Activated naive CD4-positive, alpha-beta T cell treated with Interleukin-2 at 50 U/mL for 16 hours (primary cell): ENCODE measurements around the gene PRDX5.

Experiments
- DNase-seq: peaks from one replicate; pipeline ENCODE4 v3.0.0-alpha.2; 2020

The PRDX5 gene

DNA sequence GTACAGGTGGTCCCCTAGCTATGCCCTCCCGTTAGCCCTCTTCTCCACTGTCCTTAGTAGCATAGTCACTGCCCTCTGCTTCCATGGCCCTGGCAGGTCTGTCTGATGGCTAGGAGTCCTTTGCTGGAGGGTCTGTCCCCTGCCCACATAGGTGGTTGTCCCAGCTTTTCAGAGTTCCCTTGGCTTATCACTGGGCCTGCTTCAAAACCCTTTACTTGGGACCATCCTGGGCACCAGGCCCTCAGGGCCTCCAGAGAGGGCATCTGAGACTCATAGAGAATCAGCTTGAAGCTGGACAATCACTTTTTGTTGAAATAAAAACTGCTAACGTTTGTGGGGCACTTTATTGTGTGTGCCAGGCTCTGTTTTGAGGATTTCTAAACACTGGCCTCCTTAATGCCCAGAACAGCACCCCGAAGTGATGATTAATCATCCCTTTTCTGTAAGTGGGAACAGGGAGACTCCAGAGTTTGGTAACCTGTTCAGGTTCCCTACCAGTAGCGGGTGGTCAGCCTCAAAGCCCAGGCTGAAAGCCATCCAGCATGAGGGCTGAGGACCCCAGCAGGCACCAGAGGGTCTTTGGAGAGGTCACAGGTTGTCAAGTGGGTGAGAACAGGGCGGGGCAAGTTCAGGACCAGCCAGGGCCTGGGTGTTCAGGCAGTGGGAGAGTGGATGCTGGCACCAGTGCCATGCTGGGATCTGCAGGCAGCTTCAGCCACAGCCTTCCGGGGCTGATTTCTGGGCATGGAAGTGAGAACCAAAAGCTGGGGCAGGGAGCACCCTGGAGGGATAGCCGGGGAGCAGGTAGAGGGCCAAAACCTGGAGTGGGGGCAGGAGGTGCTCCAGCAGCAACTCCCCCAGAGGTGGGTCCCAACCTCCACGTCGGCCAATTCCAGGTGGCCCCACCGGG lies 27.3 kb upstream of the PRDX5 start:
- DNase-seq: no peak

DNA sequence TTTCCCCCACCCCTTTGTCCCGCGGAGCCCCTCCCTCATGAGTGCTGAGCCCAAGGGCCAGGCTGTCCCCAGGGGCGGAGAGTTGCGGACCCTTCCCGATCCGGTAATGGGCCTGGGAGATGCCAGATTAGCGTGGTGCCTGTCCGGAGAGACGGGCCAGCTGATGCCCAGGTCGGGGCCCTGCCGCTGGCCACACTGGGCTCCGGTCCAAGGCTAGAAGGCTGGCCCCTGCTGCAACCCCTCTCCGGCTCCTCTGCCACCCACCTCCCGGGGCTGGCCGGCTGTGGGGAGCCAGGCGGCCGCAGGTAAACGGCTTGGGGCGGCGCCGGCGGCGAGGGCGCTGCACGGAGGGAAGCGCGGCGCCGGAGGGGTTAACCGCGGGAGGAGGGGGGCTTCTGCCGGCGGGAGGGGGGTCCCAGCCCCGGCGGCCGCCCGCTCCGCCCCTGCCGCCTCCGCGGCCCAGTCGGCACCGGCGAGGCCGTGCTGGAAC lies 26.6 kb upstream of the PRDX5 start, which contains the start of gene KCNK4:
TSS of gene KCNK4 (plus strand) at position 41 of the 490 bp plus-strand sequence. CDS start 1,717 bp downstream, outside the sequence.
- DNase-seq: no peak

- peak; percentile 22 for DNase-seq
These were observed 26.0 kb upstream of the PRDX5 start for GRCh38 chr11:64291752-64292459.

DNA sequence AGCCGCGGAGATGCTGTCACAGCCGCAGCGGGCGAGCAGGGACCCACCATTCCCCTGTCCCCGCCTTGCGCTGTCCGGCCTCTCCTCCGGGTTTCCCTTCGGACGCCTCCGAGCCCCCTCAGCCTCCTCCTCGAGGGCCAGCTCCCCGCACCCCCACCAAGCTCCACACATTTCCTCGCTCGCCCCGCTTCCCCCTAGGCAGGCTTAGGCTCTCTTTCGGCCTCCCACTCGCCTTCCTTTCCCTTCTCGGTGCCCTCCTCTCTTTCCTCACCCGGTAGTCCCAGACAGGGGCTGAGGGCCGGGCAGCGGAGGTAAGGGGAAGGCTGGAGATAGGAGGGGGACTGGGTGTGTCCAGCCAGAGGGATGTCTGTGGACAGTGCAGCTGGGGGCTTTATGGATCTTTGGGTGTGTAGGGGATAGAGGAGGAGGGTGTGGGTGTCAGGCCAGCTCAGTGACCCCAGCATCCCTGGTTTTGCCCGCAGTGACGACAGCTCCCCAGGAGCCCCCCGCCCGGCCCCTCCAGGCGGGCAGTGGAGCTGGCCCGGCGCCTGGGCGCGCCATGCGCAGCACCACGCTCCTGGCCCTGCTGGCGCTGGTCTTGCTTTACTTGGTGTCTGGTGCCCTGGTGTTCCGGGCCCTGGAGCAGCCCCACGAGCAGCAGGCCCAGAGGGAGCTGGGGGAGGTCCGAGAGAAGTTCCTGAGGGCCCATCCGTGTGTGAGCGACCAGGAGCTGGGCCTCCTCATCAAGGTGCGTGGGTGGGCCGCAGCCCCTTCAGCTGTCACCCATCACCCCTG lies 25.3 kb upstream of the PRDX5 start:
- DNase-seq: no peak

DNA sequence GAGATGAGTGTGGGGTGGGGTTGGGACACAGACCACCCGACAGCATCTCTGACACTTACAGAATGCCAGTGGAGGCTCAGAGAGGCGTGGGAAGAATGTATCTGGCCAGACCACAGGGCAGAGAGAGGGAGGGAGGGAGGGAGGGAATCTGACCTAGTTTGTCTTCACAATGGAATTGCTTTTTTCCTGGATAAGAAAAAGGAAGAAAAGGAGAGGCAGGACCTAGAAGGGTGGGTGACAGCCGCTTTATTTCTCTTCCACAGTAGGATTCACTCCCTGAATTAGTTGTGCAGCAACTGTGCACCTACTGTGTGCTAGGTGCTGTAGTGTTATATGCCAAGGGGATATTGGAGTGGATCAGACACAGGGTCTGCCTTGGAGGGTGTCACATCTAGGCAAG lies 23.1 kb upstream of the PRDX5 start:
- DNase-seq: no peak

GRCh38 chr11:64295760-64296159 lies 22.2 kb upstream of the PRDX5 start:
- DNase-seq: no peak

DNA sequence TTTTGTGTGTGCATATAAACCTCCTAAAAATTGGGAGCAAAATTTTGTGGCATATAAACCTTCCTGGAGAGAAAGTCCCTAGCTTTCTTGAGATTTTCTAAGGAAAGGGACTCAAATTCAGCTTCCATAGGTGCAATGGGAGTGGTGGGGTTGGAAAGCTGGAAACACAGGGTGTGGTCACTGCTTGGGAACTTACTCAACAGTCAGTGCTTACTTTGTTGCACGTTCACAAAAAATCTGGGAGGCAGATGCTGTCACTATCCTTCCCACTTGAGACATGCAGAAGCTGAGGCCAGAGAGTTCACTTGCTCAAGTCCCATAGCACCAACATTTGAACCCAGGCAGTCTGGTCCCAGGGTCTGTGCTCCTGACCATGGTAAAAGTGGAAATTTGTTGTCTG lies 21.7 kb upstream of the PRDX5 start:
- DNase-seq: no peak

DNA sequence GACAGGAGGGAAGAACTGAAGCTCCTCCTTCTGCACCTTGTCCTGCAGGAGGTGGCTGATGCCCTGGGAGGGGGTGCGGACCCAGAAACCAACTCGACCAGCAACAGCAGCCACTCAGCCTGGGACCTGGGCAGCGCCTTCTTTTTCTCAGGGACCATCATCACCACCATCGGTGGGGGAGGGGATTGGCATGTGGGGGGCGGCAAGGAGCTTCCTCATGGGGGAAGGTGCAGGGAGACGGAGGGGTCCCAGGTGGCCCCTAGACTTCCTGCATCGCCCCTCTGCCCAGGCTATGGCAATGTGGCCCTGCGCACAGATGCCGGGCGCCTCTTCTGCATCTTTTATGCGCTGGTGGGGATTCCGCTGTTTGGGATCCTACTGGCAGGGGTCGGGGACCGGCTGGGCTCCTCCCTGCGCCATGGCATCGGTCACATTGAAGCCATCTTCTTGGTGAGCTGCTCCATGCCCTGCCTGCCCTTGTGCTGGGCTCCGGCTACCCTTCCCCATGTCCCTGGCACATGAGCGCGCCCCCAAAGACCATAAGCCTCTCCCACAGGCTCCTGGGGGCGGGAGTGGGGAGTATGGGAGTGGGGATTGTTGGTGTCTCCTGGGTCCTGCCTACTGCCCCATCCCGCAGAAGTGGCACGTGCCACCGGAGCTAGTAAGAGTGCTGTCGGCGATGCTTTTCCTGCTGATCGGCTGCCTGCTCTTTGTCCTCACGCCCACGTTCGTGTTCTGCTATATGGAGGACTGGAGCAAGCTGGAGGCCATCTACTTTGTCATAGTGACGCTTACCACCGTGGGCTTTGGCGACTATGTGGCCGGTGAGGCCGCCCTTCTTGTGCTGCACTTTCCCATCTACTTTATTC lies 20.9 kb upstream of the PRDX5 start:
- DNase-seq: no peak

GRCh38 chr11:64297699-64298358 lies 20.1 kb upstream of the PRDX5 start:
- DNase-seq: no peak

- no peak for DNase-seq
These were observed 18.7 kb upstream of the PRDX5 start for GRCh38 chr11:64298966-64299846.

DNA sequence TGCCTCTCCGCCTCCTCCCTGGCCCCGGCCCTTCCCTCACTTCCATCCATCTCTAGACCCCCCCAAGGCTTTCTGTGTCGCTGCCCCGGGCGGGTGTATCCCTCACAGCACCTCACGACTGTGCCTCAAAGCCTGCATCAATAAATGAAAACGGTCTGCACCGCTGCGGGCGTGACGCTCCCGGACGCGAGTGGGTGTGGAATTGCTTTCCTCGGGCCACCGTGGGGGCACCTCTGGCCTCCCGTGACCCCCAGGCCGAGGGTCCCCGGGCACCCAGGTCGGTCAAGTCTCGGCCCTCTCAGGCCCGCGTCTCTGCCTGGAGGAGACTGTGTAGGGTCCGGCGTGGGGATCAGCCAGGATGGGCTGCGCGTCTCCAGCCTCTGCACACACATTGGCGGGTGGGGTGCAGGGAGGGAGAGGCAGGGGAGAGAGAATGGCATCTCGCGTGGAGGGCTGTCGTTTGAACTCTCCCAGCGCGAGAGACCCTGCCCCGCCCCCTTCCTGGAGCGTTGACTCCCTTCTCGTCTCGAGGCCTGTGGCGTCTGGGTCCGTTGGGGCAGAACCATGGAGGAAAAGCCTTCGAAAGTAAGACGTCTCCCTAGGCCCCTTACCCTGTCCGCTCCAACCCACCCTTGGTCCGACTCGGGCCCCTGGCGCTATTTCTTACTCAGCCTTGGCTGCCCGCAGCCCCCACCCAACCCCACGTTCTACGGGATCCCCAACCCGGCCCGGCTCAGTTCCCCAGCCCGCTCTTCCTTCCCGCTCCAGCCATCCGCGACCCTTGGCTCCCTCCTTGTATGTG lies 17.9 kb upstream of the PRDX5 start, which contains the start of gene CATSPERZ:
TSS of gene CATSPERZ (plus strand) at position 512 of the 802 bp plus-strand sequence. CDS start at position 565, 53 bp downstream.
- peak; percentile 26 for DNase-seq

DNA sequence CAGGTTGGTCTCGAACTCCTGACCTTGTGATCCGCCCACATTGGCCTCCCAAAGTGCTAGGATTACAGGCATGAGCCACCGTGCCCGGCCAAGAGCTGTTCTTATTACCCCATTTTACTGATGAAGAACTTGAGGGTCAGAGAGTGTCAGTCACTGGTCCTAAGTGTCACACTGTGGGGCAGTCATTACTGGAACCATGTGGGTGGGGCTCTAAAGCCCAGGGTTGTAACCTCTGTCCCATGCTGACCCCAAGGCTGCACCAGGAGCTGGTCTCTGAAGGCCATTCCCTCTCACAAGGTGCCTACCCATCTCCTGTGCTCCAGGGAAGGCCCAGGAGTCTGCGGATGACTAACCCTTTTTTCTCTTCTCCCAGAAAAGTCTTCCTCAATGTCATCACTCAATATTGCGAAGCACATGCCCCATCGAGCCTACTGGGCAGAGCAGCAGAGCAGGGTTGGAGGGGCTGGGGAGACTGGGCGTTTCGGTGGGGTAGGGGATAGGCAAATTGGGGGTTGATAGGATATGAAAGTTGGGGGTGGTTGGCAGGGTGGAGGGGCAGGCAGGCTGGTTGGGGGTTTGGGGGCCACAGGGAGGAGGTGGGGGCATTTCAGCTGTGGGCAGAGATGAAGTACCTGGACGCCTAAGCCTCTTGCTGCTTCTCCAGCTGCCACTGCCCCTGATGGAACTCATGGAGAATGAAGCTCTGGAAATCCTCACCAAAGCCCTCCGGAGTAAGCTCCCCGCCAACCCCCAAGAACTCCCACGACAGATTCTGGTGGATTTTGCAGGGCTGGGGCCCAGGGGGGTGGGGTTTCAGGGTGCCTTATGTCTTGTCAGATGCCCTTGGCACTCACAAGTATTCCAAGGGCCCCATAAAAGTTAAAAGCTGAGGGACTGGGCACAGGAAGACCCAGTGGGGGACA lies 14.6 kb upstream of the PRDX5 start:
- DNase-seq: no peak

GRCh38 chr11:64304032-64304315 lies 13.9 kb upstream of the PRDX5 start:
- DNase-seq: no peak

DNA sequence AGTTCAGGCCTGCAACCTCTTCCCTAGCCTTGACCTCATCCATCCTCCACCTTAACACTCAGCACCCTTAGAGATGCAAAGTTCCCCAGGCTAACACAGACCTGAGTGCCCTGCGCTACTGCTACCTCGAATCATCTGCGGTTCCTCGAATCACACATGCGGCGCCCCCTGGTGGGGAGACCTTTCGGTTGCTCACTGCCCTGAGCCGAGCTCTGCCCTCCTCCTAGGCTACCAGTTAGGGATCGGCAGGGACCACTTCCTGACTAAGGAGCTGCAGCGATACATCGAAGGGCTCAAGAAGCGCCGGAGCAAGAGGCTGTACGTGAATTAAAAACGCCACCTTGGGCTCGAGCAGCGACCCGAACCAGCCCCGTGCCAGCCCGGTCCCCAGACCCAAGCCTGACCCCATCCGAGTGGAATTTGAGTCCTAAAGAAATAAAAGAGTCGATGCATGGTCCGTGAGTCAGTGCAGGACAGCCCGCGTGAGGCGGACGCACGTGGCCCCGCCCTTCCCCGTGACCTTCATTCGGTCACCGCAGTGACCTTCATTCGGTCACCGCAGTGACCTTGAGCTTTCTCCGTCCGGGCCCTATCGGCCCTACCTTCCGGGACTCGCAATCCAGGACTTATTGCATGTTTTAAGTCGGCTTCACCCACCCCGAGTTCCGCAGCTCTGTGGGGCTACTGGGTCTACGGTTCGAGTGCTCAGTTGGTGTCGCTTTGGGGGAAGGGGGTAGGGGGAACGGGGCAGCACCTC lies 13.4 kb upstream of the PRDX5 start:
- DNase-seq: peak; percentile 93

DNA sequence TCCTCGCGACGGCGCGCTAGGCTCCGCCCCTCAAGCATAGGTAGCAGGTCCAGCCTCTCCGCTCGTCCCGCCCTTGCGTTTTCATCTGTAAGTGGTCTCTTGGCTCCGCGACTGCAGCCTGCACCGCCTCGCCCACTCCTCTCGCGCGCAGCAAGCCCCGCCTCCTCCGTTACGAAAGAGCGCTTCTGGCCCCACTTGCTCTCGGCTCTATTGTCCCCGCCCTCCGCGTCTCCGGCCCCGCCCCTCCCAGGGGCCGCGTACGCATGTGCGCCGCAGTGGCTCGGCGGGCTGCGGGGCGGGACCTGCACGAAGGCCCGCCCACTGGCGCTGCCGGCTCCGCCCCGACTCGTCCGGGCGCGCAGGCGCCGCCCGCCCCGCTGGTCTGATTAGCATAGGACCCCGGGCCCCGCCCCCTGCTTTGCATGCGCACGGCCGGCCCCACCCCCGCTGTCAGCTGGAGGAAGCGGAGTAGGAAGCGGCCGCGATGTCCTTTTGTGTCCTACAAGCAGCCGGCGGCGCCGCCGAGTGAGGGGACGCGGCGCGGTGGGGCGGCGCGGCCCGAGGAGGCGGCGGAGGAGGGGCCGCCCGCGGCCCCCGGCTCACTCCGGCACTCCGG lies 12.7 kb upstream of the PRDX5 start, which contains the start of gene ESRRA:
TSS of gene ESRRA (plus strand) at position 450 of the 616 bp plus-strand sequence. CDS start 1,656 bp downstream, outside the sequence.
- DNase-seq: peak; percentile 99

DNA sequence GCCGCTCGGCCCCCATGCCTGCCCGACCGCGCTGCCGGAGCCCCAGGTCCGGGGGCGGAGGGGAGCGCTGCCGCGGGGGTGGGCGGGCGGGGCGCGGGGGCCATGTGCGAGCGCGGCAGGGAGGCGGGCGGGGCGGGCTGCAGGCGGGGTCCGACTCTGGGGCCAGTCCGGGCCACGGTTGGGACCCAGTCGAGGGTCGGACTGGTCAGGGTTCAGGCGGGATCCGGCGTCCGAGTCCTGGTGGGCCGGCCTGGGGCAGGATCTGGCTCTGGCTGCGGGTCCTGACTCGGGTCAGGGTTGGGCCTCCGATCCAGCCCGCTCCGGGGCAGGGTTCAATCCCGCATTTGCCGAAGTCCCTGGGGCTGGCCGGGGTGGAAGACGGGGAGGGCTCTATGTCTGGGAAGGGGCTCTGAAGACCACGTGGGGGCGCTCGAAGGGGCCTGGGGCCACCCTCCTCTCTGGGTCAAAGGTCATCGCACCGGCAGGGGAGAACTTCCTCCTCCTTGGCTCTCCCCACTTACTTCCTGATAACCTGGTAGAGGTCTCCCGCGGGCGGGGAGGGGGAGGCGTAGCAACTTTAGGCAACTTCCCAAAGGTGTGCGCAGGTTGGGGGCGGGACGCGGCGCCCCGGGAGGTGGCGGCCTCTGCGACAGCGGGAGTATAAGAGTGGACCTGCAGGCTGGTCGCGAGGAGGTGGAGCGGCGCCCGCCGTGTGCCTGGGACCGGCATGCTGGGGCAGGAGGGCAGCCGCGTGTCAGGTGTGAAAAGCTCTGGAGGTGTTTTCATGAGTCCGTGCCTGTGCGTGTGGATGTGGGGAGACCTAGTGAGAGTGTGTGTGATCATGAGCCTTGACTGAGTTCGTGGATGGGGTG lies 12.0 kb upstream of the PRDX5 start:
- peak; percentile 76 for DNase-seq
